Measurements from ENCODE around the gene ANGEL2.
"Not testable (repeated sequence)": the region's sequence is repeated elsewhere in the genome, so short reads cannot be mapped to it uniquely, and the experiment has no call there.

The ANGEL2 gene

GRCh38 chr1:213017447-213018273 is 2.0 kb upstream of the ANGEL2 start:
- DNase-seq = no peak

- peak in 1 of 2 experiments; percentile 17 for DNase-seq
Observed at GRCh38 chr1:213014642-213015041, 1.0 kb downstream of the ANGEL2 start.

GRCh38 chr1:213008564-213008963 is 7.1 kb downstream of the ANGEL2 start:
- no peak for DNase-seq

- DNase-seq = no peak
Observed at GRCh38 chr1:213003256-213003655, 12.4 kb downstream of the ANGEL2 start.

- no peak for DNase-seq
Observed at GRCh38 chr1:212994926-212995325, 20.7 kb downstream of the ANGEL2 start.

- DNase-seq = not testable (repeated sequence)
Observed at GRCh38 chr1:212993960-212994359, 21.7 kb downstream of the ANGEL2 start.

GRCh38 chr1:212990276-212990675 is 25.4 kb downstream of the ANGEL2 start:
- no peak for DNase-seq

GRCh38 chr1:212987702-212988322 is 27.9 kb downstream of the ANGEL2 start:
- no peak for DNase-seq

- DNase-seq = no peak
Observed at GRCh38 chr1:212986551-212986950, 29.1 kb downstream of the ANGEL2 start.

GRCh38 chr1:212984522-212985291 is 31.0 kb downstream of the ANGEL2 start:
- DNase-seq = no peak

- no peak for DNase-seq
Observed at GRCh38 chr1:212983482-212983881, 32.2 kb downstream of the ANGEL2 start.

- peak in 1 of 2 experiments; percentile 32 for DNase-seq
Observed at GRCh38 chr1:212982430-212983152, 33.1 kb downstream of the ANGEL2 start.

- peak; percentile 73 to 91 for DNase-seq
Observed at GRCh38 chr1:212981571-212982328, 33.9 kb downstream of the ANGEL2 start.

- peak; percentile 56 to 72 for DNase-seq
Observed at GRCh38 chr1:212981025-212981495, 34.6 kb downstream of the ANGEL2 start.

- DNase-seq = peak in 1 of 2 experiments; percentile 58
Observed at GRCh38 chr1:212980123-212980785, 35.4 kb downstream of the ANGEL2 start.

- DNase-seq = peak; percentile 89 to 92
Observed at GRCh38 chr1:212979340-212980122, 36.1 kb downstream of the ANGEL2 start.

GRCh38 chr1:212977781-212978645 is 37.7 kb downstream of the ANGEL2 start:
- no peak for DNase-seq

GRCh38 chr1:212976586-212976985 is 39.1 kb downstream of the ANGEL2 start:
- peak in 1 of 2 experiments; percentile 61 for DNase-seq

Measured in NCI-H524 (cell line).